ENCODE results near the gene SLC19A3. TPM values are rescaled to one million over a fixed set of nuclear protein-coding genes. Genes with fewer than 3 reads are reported as not detected.
"Not testable (repeated sequence)": the region's sequence is repeated elsewhere in the genome, so short reads cannot be mapped to it uniquely, and the experiment has no call there.

Gene SLC19A3
- total RNA-seq (0.04 and 0.12 TPM in 2 replicates), polyA plus RNA-seq (0.35 TPM in 1 of 2 replicates, not detected in the other)

DNA sequence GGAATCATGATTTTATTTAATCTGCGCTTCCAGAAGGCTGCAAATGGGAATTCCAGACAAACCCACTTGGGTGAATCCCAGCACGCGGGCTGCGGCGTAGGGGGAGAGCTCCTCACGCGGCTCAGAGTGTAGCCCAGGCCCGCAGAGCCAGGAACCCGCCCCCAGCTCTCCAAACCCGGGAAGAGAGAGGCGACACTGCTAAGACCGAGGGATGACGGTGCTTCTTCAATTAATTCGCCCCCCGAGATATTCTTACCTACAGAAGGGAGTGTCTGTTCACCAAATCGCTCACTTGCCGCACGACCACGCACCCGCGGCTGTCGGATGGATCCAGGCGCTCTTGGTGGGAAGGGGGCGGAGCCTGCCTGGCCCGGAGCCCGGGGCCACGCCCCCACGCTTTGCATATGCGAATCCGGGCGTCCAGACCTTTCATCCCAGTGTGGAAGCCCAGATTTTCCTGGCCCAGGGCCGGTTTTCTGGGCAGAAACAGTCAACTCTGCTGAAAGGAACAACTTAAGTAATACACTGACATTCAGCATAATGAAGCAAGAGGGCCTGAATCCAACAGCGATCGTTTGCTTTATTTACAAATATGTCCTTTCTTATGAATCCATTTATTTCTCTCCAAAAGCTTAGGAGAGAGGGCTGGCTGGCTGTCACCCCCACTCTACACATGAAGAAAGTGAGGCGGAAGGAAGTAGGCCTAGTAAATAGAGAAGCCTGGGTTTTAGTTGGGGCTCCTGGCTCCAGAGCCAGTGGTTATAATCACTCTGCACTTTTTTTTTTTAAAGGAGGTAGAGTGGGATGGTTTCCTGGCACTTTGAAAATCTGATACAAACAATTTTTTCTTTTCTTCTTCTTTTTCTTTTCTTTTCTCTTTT lies at the start of gene SLC19A3:
Gene SLC19A3 (minus strand): TSS at position 342 of the 881 bp plus-strand sequence. CDS start 15,710 bp downstream, outside the sequence.
- Histone ChIP-seq H3K27ac (no peak within 1 kb of the TSS), H3K36me3 (no peaks in the 10 kb centered on the region), H3K9me3 (ENCODE audit: low read depth) (no peaks in the 10 kb centered on the region), H3K4me1 (ENCODE audit: low read depth) (no peaks in the 10 kb centered on the region), H3K4me3 (peak within 1 kb of the TSS; percentile 31), H3K27me3 (peaks cover 10% of the 10 kb centered on the region)
- DNase-seq (ENCODE audit: low read depth in 1 of 2, low spot score in 1 of 2) = peak; percentile 80 to 98
- TF ChIP-seq, protein P1, sequence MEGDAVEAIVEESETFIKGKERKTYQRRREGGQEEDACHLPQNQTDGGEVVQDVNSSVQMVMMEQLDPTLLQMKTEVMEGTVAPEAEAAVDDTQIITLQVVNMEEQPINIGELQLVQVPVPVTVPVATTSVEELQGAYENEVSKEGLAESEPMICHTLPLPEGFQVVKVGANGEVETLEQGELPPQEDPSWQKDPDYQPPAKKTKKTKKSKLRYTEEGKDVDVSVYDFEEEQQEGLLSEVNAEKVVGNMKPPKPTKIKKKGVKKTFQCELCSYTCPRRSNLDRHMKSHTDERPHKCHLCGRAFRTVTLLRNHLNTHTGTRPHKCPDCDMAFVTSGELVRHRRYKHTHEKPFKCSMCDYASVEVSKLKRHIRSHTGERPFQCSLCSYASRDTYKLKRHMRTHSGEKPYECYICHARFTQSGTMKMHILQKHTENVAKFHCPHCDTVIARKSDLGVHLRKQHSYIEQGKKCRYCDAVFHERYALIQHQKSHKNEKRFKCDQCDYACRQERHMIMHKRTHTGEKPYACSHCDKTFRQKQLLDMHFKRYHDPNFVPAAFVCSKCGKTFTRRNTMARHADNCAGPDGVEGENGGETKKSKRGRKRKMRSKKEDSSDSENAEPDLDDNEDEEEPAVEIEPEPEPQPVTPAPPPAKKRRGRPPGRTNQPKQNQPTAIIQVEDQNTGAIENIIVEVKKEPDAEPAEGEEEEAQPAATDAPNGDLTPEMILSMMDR (IDR thresholded peaks at IDR 0.05; ENCODE audit: low read depth, low read length) = peak; percentile 4

DNA sequence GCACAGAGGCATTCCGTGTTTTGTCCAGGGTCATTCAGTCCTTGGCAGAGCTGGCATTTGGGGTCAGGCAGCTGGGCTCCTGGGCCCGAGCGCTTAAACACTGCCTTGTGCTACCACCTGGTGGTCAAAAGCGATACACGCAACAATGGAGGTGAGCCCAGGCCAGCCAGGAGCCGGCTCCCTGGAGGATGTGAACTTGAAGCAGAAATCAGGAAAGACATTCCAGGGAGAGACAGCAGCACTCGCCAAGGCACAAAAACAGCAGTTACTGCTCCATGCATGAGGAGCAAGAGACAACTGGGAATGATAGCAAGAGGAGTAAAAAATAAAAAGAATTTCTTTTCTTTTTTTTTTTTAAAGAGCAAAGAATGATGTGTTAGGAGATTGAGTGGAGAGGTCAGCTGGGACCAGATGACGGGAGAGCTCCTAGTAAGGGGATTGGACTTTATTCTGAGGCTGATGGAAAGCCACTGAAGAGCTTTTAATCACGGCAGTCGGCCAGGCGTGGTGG lies 48.6 kb upstream of the SLC19A3 start:
- Histone ChIP-seq H3K4me1 (ENCODE audit: low read depth) (peaks cover 4% of the 10 kb centered on the region), H3K4me3 (no peak overlapping the region), H3K27me3 (no peaks in the 10 kb centered on the region), H3K9me3 (ENCODE audit: low read depth) (no peaks in the 10 kb centered on the region), H3K27ac (no peak overlapping the region), H3K36me3 (no peaks in the 10 kb centered on the region)
- TF ChIP-seq, protein P1 (IDR thresholded peaks at IDR 0.05; ENCODE audit: low read depth, low read length) = peak; percentile 83
- peak; percentile 89 for DNase-seq (ENCODE audit: low read depth in 1 of 2, low spot score in 1 of 2)

DNA sequence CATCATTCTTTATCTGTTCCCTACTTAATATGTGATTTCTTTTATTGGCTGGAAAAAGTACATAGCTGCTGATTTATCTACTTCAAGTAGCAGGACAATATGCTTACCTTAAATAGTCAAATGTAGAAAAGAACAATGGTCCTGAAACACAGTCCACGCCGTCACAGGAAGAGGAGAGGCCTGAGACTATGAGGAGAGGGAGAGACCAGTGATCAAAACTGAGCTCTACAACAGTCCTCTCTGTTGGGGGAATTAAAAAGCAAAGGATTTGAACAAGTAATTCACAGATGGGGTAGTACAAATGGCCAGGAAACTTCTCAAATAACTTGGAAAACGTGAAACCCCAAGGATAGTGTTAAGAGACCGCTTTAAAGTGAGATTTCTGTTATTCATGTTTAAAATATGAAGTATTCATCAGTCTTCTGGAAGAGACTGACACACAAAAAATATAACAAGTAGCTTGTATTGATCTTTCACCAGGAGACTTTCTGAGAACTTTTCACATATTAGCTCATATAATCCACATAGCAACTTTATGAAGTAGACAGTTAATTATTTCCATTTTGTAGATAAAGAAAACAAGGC lies 48.1 kb upstream of the SLC19A3 start:
- TF ChIP-seq, protein P1 (IDR thresholded peaks at IDR 0.05; ENCODE audit: low read depth, low read length) = no peak
- DNase-seq (ENCODE audit: low read depth in 1 of 2, low spot score in 1 of 2) = no peak
- H3K4me3 ChIP-seq = no peak overlapping the region
- no peaks in the 10 kb centered on the region for H3K9me3 ChIP-seq (ENCODE audit: low read depth)
- no peaks in the 10 kb centered on the region for H3K36me3 ChIP-seq
- peaks cover 4% of the 10 kb centered on the region for H3K4me1 ChIP-seq (ENCODE audit: low read depth)
- no peak overlapping the region for H3K27ac ChIP-seq
- no peaks in the 10 kb centered on the region for H3K27me3 ChIP-seq

DNA sequence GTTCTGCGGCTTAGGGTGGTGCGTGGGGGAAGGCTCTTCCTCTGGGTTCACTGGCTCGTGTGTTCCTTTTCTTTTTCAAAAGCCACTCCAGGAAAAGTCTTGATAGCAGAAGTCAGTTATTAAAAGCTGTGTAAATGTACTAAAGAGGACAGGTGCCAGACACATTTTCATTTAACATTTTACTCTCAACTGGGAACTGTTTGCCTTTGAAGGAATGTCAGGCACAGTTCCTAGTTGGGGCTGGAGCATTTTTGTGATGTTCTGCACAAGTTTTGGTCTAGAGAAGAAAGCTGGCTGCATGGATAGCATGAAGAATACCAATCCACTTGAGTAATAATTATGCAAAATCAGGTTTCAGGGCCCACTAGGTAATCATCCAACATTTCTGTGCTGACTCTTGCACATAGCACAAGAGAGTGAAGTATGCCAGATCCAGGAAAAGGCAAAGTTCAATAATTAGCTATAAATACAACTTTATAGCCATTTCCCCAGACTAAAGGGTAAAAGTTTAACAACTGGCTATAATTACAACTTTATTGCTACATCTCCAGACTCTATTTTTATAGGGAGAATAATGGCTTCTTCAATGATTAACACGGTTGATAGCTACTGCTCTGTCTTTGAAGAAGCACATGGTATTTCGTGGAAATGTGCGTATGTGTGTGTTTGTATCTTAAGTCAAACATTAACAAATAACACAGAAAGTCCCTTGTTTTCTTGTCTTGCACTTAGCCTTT lies 44.1 kb upstream of the SLC19A3 start:
- Histone ChIP-seq H3K4me1 (ENCODE audit: low read depth) (peaks cover 4% of the 10 kb centered on the region), H3K36me3 (no peaks in the 10 kb centered on the region), H3K4me3 (no peak overlapping the region), H3K27me3 (no peaks in the 10 kb centered on the region), H3K27ac (no peak overlapping the region), H3K9me3 (ENCODE audit: low read depth) (no peaks in the 10 kb centered on the region)
- TF ChIP-seq, protein P1 (IDR thresholded peaks at IDR 0.05; ENCODE audit: low read depth, low read length) = no peak
- no peak for DNase-seq (ENCODE audit: low read depth in 1 of 2, low spot score in 1 of 2)

DNA sequence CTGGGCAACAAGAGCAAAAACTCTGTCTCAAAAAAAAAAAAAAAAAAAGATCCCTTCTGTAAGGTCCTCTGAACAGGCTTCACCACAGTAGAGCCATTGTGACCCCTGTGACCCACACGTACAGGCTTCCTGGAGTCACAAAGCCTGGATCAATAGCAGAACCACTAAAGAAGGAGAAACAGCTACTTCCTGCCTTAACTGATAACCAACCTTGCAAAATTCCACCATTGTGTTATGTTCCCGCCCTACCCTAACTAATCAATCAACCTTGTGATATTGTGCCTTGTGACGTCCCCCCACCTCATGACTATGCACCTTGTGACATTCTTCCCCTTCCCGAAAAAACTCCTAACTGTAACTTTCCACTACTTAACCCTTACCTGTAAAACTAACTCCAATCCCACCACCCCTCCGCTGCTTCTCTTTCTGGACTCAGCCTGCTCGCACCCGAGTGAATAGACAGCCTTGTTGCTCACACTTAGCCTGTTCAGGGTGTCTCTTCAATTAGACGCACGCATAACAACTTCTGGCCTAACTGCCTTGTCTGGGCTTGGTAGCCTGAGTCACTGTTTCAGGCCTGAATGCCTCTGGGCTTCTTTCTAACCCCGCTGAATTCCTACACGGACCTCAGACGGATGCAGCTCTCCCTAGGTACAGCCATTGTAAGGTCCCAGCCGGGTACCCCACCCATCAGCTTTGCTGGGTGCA lies 41.7 kb upstream of the SLC19A3 start:
- no peaks in the 10 kb centered on the region for H3K4me1 ChIP-seq (ENCODE audit: low read depth)
- no peak for DNase-seq (ENCODE audit: low read depth in 1 of 2, low spot score in 1 of 2)
- TF ChIP-seq, protein P1 (IDR thresholded peaks at IDR 0.05; ENCODE audit: low read depth, low read length) = no peak
- H3K4me3 ChIP-seq = no peak overlapping the region
- no peak overlapping the region for H3K27ac ChIP-seq
- no peaks in the 10 kb centered on the region for H3K9me3 ChIP-seq (ENCODE audit: low read depth)
- H3K27me3 ChIP-seq = no peaks in the 10 kb centered on the region
- H3K36me3 ChIP-seq = no peaks in the 10 kb centered on the region

DNA sequence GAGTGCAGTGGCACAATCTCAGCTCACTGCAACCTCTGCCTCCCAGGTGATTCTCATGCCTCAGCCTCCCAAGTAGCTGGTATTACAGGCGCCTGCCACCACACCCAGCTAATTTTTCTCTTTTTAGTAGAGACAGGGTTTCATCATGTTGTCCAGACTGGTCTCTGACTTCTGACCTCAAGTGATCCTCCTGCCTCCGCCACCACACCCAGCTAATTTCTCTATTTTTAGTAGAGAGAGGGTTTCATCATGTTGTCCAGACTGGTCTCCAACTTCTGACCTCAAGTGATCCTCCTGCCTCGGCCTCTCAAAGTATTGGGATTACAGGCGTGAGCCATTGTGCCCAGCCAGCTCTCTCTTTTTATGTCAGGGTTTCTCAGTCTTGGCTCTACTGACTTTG lies 38.4 kb upstream of the SLC19A3 start:
- H3K27me3 ChIP-seq; H3K4me3 ChIP-seq; H3K36me3 ChIP-seq; H3K4me1 ChIP-seq (ENCODE audit: low read depth); H3K27ac ChIP-seq; H3K9me3 ChIP-seq (ENCODE audit: low read depth); DNase-seq (ENCODE audit: low read depth in 1 of 2, low spot score in 1 of 2): not testable (repeated sequence)

Data from cardiac muscle cell (in vitro differentiated cells and primary cell).